ENCODE results near the gene MRPL19.

DNA sequence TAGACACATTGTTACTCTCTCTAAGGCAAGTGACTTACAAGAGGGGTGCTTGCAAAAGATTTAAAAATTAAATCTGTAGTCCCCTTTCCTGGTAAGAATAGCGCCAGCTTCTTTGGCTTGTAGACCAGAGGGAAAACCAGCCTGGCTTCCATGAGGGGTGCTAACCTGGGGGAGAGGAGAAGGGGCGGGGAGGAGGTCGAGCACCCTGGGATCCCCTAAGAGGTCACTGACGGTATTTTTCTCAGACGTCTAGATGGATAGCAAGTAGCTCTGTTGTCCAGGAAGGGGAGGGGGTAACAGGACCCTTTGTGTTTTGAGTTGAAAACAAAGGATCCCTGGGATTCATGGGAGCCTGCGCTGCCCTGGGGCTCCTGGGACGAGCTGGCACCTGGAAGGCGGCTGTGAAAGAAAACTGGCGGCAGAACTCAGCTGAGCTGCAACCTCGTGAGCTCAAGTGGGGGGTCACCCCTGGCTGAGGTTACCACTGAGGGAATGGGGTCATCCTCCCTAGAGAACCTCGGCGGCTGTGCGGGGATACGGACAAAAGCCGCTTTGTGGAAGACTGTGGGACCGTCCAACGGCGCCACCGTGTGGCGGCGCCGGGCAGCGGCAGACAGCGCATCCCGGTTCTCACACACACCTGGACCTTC, 37.8 kb upstream of the MRPL19 start:
- TF ChIP-seq, protein P1, sequence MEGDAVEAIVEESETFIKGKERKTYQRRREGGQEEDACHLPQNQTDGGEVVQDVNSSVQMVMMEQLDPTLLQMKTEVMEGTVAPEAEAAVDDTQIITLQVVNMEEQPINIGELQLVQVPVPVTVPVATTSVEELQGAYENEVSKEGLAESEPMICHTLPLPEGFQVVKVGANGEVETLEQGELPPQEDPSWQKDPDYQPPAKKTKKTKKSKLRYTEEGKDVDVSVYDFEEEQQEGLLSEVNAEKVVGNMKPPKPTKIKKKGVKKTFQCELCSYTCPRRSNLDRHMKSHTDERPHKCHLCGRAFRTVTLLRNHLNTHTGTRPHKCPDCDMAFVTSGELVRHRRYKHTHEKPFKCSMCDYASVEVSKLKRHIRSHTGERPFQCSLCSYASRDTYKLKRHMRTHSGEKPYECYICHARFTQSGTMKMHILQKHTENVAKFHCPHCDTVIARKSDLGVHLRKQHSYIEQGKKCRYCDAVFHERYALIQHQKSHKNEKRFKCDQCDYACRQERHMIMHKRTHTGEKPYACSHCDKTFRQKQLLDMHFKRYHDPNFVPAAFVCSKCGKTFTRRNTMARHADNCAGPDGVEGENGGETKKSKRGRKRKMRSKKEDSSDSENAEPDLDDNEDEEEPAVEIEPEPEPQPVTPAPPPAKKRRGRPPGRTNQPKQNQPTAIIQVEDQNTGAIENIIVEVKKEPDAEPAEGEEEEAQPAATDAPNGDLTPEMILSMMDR (conservative IDR thresholded peaks at IDR 0.05; ENCODE audit: low read depth, low read length): peak; percentile 97
- no peak for TF ChIP-seq EZH2 (IDR thresholded peaks at IDR 0.05; ENCODE audit: borderline replicate concordance, low read depth, low read length, poor library complexity, severe bottlenecking)

All from A673 (cell line).